Panc1 (cell line): ENCODE data around the gene EIF2AK2.

Experiments
- CTCF ChIP-seq: fragments of 450-650 bp; IDR thresholded peaks from 2 replicates; pipeline ENCODE4 v1.5.1; 2017; ENCODE audit warnings: mild to moderate bottlenecking
- POLR2AphosphoS5 ChIP-seq: IDR thresholded peaks from 2 replicates; pipeline ENCODE4 v1.6.1; 2012; ENCODE audit warnings: mild to moderate bottlenecking, low read depth, low read length, moderate library complexity

GRCh38 chr2:37173741-37174140, 17.0 kb upstream of the EIF2AK2 start:
- TF ChIP-seq CTCF = no peak
- no peak for TF ChIP-seq POLR2AphosphoS5
